Astrocyte (in vitro differentiated cells and primary cell): Measurements from ENCODE around the gene RUVBL1. TPM values are rescaled to one million over a fixed set of nuclear protein-coding genes. Genes with fewer than 3 reads are reported as not detected.

Source experiments
- DNase-seq: peaks from one replicate; pipeline ENCODE4 v3.0.0-alpha.2; 2010; ENCODE audit warnings: low read depth
- FAIRE-seq: peaks from 2 replicates; lab custom pipeline; 2011; peaks lifted over from hg19 to GRCh38; lab: Jason Lieb, UNC
- H2AFZ ChIP-seq: 2 replicates; pipeline ENCODE4 v1.6.0; 2012; ENCODE audit warnings: low read depth, low read length, inconsistent platforms
- H3K27ac ChIP-seq: 2 replicates; pipeline ENCODE4 v1.5.1; 2011; ENCODE audit warnings: low read depth, low read length, inconsistent platforms
- H3K27me3 ChIP-seq: 2 replicates; pipeline ENCODE4 v1.6.0; 2011; ENCODE audit warnings: low read length, inconsistent platforms; ENCODE audit not compliant: insufficient read depth
- H3K36me3 ChIP-seq: 2 replicates; pipeline ENCODE4 v1.5.1; 2011; ENCODE audit warnings: low read length, inconsistent platforms; ENCODE audit not compliant: insufficient read depth
- H3K4me1 ChIP-seq: 2 replicates; pipeline ENCODE4 v1.5.1; 2011; ENCODE audit warnings: low read length, inconsistent platforms; ENCODE audit not compliant: insufficient read depth
- H3K4me2 ChIP-seq: 2 replicates; pipeline ENCODE4 v1.6.0; 2012; ENCODE audit warnings: low read length, inconsistent platforms
- H3K4me3 ChIP-seq: 2 replicates; pipeline ENCODE4 v1.5.1; 2011; ENCODE audit warnings: low read depth, mild to moderate bottlenecking, low read length, inconsistent platforms; ENCODE audit not compliant: insufficient read depth
- H3K79me2 ChIP-seq: 2 replicates; pipeline ENCODE4 v1.6.0; 2012; ENCODE audit warnings: mild to moderate bottlenecking, low read length, inconsistent platforms; ENCODE audit not compliant: insufficient read depth
- H3K9ac ChIP-seq: 2 replicates; pipeline ENCODE4 v1.6.0; 2012; ENCODE audit warnings: mild to moderate bottlenecking, low read length, inconsistent platforms
- H3K9me3 ChIP-seq: 2 replicates; pipeline ENCODE4 v1.5.1; 2012; ENCODE audit warnings: low read depth, mild to moderate bottlenecking, low read length, inconsistent platforms; ENCODE audit not compliant: insufficient read depth
- H4K20me1 ChIP-seq: 2 replicates; pipeline ENCODE4 v1.6.0; 2012; ENCODE audit warnings: low read length, inconsistent platforms; ENCODE audit not compliant: insufficient read depth
- H3K27ac Mint-ChIP-seq: one replicate; pipeline ENCODE4 v1.8.0; 2021; ENCODE audit warnings: mild to moderate bottlenecking, mixed read lengths; ENCODE audit not compliant: unreplicated experiment
- H3K27me3 Mint-ChIP-seq: one replicate; pipeline ENCODE4 v1.8.0; 2021; ENCODE audit warnings: low read depth, mixed read lengths; ENCODE audit not compliant: unreplicated experiment
- H3K36me3 Mint-ChIP-seq: one replicate; pipeline ENCODE4 v1.8.0; 2021; ENCODE audit warnings: low read depth, mixed read lengths; ENCODE audit not compliant: unreplicated experiment
- H3K4me1 Mint-ChIP-seq: one replicate; pipeline ENCODE4 v1.8.0; 2021; ENCODE audit warnings: low read depth, mixed read lengths; ENCODE audit not compliant: unreplicated experiment
- H3K4me3 Mint-ChIP-seq: one replicate; pipeline ENCODE4 v1.8.0; 2021; ENCODE audit warnings: mild to moderate bottlenecking, moderate library complexity, mixed read lengths; ENCODE audit not compliant: unreplicated experiment
- H3K9me3 Mint-ChIP-seq: one replicate; pipeline ENCODE4 v1.8.0; 2021; ENCODE audit warnings: mild to moderate bottlenecking, mixed read lengths; ENCODE audit not compliant: unreplicated experiment
- EZH2 ChIP-seq: IDR thresholded peaks from 2 replicates; pipeline ENCODE4 v1.6.1; 2012; ENCODE audit warnings: mild to moderate bottlenecking, low read length, inconsistent platforms; ENCODE audit not compliant: insufficient read depth
- total RNA-seq: library from RNA; stranded (reverse); gene quantifications from 2 replicates; pipeline ENCODE4 v1.2.1, GENCODE V29; 2021
- TF ChIP-seq, protein P1 (sequence below): IDR thresholded peaks from 2 replicates; pipeline ENCODE4 v1.5.1; 2011; ENCODE audit warnings: low read depth, mild to moderate bottlenecking, inconsistent platforms, low read length, moderate library complexity; ENCODE audit not compliant: insufficient read depth

Gene RUVBL1
- total RNA-seq, 1 donor from 2014 or later = 43.0 TPM

DNA sequence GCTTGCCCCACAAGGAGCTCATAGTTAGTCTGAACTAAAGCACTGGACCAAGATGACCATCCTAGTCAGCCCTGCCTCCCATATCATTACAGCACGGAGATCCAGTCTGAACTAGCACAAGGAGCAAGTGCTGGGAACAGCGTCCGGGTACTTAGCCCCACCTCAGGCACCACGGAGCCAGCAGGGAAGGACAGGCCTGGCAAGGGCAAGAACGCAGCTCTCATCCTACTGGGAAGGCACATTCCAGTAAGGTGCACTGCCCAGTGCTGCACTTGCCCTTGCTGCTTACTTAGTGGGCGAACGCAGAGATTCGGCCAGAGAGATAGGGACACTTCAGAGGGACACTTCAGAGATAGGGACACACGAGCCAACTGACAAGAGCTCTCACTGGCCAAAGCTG, 43.8 kb downstream of the RUVBL1 start:
- H3K36me3 Mint-ChIP-seq = peaks cover 21% of the 10 kb centered on the region
- no peak overlapping the region for H3K9ac ChIP-seq
- H3K4me1 Mint-ChIP-seq = peaks cover 29% of the 10 kb centered on the region
- H3K4me3 Mint-ChIP-seq = no peak overlapping the region
- DNase-seq = no peak
- no peak overlapping the region for H3K4me3 ChIP-seq
- peak overlapping the region; percentile 60 for H3K4me2 ChIP-seq
- TF ChIP-seq, protein P1, sequence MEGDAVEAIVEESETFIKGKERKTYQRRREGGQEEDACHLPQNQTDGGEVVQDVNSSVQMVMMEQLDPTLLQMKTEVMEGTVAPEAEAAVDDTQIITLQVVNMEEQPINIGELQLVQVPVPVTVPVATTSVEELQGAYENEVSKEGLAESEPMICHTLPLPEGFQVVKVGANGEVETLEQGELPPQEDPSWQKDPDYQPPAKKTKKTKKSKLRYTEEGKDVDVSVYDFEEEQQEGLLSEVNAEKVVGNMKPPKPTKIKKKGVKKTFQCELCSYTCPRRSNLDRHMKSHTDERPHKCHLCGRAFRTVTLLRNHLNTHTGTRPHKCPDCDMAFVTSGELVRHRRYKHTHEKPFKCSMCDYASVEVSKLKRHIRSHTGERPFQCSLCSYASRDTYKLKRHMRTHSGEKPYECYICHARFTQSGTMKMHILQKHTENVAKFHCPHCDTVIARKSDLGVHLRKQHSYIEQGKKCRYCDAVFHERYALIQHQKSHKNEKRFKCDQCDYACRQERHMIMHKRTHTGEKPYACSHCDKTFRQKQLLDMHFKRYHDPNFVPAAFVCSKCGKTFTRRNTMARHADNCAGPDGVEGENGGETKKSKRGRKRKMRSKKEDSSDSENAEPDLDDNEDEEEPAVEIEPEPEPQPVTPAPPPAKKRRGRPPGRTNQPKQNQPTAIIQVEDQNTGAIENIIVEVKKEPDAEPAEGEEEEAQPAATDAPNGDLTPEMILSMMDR = no peak
- TF ChIP-seq EZH2 = no peak
- H3K27ac ChIP-seq = peak overlapping the region; percentile 38
- H3K4me1 ChIP-seq = peaks cover 49% of the 10 kb centered on the region
- H3K9me3 Mint-ChIP-seq = no peaks in the 10 kb centered on the region
- FAIRE-seq = no peak
- no peak overlapping the region for H2AFZ ChIP-seq
- H3K9me3 ChIP-seq = no peaks in the 10 kb centered on the region
- no peaks in the 10 kb centered on the region for H3K79me2 ChIP-seq
- H3K27ac Mint-ChIP-seq = no peak overlapping the region
- H3K27me3 ChIP-seq = no peaks in the 10 kb centered on the region
- peaks cover 33% of the 10 kb centered on the region for H4K20me1 ChIP-seq
- H3K27me3 Mint-ChIP-seq = no peaks in the 10 kb centered on the region
- H3K36me3 ChIP-seq = no peaks in the 10 kb centered on the region

- Mint-ChIP-seq H3K4me3 (no peak overlapping the region), H3K9me3 (no peaks in the 10 kb centered on the region), H3K27ac (no peak overlapping the region), H3K27me3 (no peaks in the 10 kb centered on the region), H3K4me1 (peaks cover 31% of the 10 kb centered on the region), H3K36me3 (peaks cover 13% of the 10 kb centered on the region)
- Histone ChIP-seq H3K9me3 (no peaks in the 10 kb centered on the region), H3K4me3 (no peak overlapping the region), H3K9ac (no peak overlapping the region), H3K4me2 (no peak overlapping the region), H3K27me3 (no peaks in the 10 kb centered on the region), H2AFZ (no peak overlapping the region), H3K4me1 (peaks cover 49% of the 10 kb centered on the region), H4K20me1 (peaks cover 40% of the 10 kb centered on the region), H3K79me2 (no peaks in the 10 kb centered on the region), H3K36me3 (no peaks in the 10 kb centered on the region), H3K27ac (no peak overlapping the region)
- no peak for TF ChIP-seq EZH2
- TF ChIP-seq, protein P1 = no peak
- no peak for FAIRE-seq
- DNase-seq = no peak
Measured at GRCh38 chr3:128078875-128079274, 44.7 kb downstream of the RUVBL1 start.

GRCh38 chr3:128078322-128078721, 45.3 kb downstream of the RUVBL1 start:
- no peaks in the 10 kb centered on the region for H3K9me3 ChIP-seq
- no peak for FAIRE-seq
- Mint-ChIP-seq H3K9me3 (no peaks in the 10 kb centered on the region), H3K36me3 (peaks cover 13% of the 10 kb centered on the region), H3K4me3 (no peak overlapping the region), H3K4me1 (peaks cover 31% of the 10 kb centered on the region), H3K27ac (no peak overlapping the region), H3K27me3 (no peaks in the 10 kb centered on the region)
- no peaks in the 10 kb centered on the region for H3K36me3 ChIP-seq
- no peaks in the 10 kb centered on the region for H3K79me2 ChIP-seq
- TF ChIP-seq, protein P1 = no peak
- TF ChIP-seq EZH2 = no peak
- H3K4me3 ChIP-seq = no peak overlapping the region
- peaks cover 45% of the 10 kb centered on the region for H4K20me1 ChIP-seq
- H3K4me2 ChIP-seq = no peak overlapping the region
- H3K27me3 ChIP-seq = no peaks in the 10 kb centered on the region
- no peak overlapping the region for H2AFZ ChIP-seq
- DNase-seq = no peak
- no peak overlapping the region for H3K27ac ChIP-seq
- H3K4me1 ChIP-seq = peaks cover 52% of the 10 kb centered on the region
- H3K9ac ChIP-seq = no peak overlapping the region
